ENCODE measurements around the gene EXOSC1.
A peak's percentile ranks its signal among the peaks of the same experiment; 100 is the strongest.
"Not testable (repeated sequence)": the region's sequence is repeated elsewhere in the genome, so short reads cannot be mapped to it uniquely, and the experiment has no call there.

EXOSC1 gene

DNA sequence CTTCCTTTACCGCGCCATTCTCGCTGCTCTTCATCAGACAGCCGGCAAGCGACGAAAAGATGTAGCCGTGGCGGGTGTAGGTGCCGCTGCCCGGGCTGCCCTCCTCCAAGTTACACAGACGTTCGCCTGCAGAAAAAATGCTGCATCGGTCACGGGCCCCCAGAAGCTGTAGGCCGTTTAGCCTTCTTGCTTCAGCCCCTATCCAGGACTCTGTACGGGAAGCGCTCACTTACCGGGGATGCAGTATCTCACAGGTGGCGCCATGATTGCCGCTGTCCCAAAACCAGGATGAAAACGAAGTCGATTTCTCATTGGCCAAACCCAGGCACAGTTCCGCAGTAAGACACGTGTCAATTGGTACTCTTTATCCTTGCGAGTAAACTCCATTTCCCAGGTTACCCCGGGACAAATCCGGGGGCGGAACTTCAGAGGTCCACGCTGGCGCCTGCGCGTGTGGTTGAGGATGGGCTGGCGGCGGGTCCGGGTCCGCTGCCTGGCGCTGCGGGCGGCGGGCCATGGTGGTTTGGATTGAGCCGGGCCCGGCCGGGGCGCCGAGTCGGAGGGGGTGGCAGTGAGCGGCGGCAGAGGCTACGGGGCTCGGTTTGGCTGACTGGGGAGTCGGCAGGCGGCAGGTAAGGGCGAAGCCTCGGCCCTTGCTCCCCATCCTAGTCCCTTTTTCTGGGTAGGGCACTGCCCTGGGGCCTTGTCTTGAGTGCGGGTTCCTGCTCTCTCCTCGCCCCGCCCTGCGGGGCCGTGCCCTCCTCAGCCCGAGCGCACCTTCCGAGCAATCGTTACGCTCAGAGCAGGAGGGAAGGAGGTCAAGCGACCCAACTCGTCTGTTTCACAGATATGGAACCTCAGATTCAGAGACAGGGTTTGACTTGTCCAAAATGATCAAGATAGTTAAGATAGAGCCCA, at the start of gene EXOSC1, which contains the start of gene ZDHHC16:
Gene EXOSC1, minus strand, starts transcription at position 285 of the 918 bp plus-strand sequence. Its CDS starts 21 bp downstream, at position 264.
Gene ZDHHC16, plus strand, starts transcription at position 454 of the 918 bp plus-strand sequence. CDS start 5,501 bp downstream, outside the sequence.
- DNase-seq (ENCODE audit: low spot score) = peak; percentile 98

GRCh38 chr10:97494863-97495506, 49.2 kb upstream of the EXOSC1 start:
- no peak for DNase-seq (ENCODE audit: low spot score)

DNA sequence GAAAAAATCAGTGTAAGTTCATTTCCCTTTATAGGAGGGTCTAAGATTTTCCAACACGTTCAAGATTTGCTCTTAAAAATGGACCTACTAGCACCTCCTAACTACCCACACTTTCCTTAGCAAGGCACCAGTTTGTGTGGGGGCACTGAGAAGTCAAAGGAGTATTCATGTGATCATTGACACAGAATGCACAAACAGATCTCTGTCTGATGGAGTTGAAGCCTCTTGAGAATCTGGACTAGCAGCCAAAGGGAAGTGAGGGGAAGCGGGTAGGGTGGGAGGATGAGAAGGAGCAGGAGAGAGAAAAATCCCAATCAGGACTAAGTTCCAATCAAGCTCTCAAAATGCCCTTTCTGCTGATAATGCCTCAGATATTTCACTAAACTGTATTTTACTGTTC, 48.3 kb upstream of the EXOSC1 start:
- no peak for DNase-seq (ENCODE audit: low spot score)

GRCh38 chr10:97490592-97490991, 44.8 kb upstream of the EXOSC1 start:
- no peak for DNase-seq (ENCODE audit: low spot score)

- DNase-seq (ENCODE audit: low spot score) = no peak
These were observed 40.0 kb upstream of the EXOSC1 start for GRCh38 chr10:97485647-97486281.

GRCh38 chr10:97483921-97484320, 38.1 kb upstream of the EXOSC1 start:
- no peak for DNase-seq (ENCODE audit: low spot score)

- DNase-seq (ENCODE audit: low spot score) = no peak
These were observed 37.7 kb upstream of the EXOSC1 start for GRCh38 chr10:97483506-97483905.

DNA sequence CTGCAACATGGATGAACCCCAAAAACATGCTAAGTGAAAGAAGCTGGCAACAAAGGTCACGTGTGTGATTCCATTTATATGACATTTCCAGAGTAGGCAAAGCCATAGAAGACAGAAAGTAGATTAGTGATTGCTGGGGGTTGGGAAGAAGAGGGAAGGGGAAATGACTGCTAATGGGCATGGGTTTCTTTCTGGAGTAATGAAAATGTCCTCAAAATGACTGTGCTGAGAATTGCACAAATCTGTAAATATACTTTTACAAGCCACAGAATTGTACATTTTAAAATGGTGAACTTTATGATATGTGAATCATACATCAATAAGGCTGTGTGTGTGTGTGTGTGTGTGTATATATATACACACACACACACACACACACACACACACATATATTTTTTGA, 36.6 kb upstream of the EXOSC1 start:
- DNase-seq (ENCODE audit: low spot score) = no peak

- DNase-seq (ENCODE audit: low spot score) = no peak
These were observed 35.3 kb upstream of the EXOSC1 start for GRCh38 chr10:97481071-97481470.

- DNase-seq (ENCODE audit: low spot score) = no peak
These were observed 34.1 kb upstream of the EXOSC1 start for GRCh38 chr10:97479939-97480338.

GRCh38 chr10:97479410-97479809, 33.6 kb upstream of the EXOSC1 start:
- DNase-seq (ENCODE audit: low spot score) = not testable (repeated sequence)

GRCh38 chr10:97475936-97476594, 30.3 kb upstream of the EXOSC1 start:
- peak; percentile 82 for DNase-seq (ENCODE audit: low spot score)

DNA sequence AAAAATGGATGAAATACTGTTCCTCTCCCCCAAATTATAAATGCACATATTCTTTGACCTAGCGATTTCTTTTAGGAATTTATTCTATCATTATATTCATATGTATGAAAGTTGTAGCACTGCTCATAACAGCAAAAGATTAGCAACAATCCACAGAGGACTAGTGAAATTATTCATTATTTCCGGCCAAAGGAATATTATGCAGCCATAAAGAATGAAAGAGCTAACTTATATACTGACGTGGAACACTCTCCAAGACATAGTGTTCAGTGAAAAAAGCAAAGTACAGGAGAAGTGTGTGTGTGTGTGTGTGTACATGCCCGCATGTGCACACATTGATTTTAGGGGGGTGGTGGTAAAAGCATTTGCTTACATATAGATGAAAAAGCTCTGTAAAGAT, 29.1 kb upstream of the EXOSC1 start:
- DNase-seq (ENCODE audit: low spot score) = no peak

DNA sequence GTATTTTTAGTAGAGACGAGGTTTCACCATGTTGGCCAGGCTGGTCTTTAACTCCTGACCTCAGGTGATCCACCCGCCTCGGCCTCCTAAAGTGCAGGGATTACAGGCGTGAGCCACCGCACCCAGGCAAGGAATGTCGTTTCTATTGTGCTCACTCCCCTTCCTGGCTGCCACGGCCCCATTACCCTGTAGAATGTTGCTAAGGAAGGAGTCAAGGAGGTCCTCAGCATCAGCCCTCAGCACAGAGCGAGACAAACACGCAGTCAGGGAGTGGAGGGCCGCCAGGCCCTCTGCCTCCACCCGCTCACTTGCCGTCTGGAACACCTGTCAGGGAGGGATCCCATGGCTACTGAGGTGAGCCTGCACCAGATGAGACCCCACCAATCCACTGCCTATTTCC, 23.0 kb upstream of the EXOSC1 start:
- not testable (repeated sequence) for DNase-seq (ENCODE audit: low spot score)

- DNase-seq (ENCODE audit: low spot score) = no peak
These were observed 22.4 kb upstream of the EXOSC1 start for GRCh38 chr10:97468162-97468561.

GRCh38 chr10:97466755-97467154, 20.9 kb upstream of the EXOSC1 start:
- peak; percentile 31 for DNase-seq (ENCODE audit: low spot score)

DNA sequence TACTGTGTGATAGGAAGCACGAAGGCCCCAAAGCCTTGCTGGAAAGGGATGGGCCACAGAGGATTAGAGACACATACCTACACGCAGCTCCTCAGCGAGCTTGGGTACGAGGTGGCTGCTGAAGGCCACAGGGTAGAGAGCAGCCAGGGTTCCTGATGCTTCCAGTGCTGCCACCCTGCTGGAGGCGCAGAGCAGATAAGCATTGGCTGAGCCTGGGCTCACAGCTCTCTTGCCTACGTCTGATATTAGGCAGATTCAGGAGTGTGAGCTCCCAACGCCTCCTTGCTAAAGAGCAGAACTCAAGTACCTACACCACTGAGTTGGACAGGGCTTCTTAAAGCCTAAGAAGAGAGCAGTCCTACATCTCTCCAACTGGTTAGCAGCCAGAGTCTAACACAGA, 20.2 kb upstream of the EXOSC1 start:
- no peak for DNase-seq (ENCODE audit: low spot score)

DNA sequence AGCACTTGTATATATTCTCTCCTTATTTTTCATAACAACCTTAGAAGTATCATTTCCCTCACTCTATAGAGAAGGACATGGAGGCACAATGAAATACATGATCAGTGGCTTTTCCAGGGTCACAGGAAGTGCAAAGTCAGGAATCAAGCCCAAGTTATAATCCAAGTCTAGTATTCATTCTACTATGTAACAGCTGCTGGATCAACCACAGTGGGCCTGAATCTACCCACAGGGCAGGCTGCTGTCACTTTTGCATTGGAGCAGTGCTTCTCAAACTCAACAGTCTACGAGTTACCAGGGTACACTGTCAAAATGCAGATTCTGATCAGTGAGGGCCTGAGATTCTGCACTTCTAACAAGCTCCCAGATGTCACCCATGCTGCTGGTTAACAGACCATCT, 18.4 kb upstream of the EXOSC1 start:
- DNase-seq (ENCODE audit: low spot score) = no peak

DNA sequence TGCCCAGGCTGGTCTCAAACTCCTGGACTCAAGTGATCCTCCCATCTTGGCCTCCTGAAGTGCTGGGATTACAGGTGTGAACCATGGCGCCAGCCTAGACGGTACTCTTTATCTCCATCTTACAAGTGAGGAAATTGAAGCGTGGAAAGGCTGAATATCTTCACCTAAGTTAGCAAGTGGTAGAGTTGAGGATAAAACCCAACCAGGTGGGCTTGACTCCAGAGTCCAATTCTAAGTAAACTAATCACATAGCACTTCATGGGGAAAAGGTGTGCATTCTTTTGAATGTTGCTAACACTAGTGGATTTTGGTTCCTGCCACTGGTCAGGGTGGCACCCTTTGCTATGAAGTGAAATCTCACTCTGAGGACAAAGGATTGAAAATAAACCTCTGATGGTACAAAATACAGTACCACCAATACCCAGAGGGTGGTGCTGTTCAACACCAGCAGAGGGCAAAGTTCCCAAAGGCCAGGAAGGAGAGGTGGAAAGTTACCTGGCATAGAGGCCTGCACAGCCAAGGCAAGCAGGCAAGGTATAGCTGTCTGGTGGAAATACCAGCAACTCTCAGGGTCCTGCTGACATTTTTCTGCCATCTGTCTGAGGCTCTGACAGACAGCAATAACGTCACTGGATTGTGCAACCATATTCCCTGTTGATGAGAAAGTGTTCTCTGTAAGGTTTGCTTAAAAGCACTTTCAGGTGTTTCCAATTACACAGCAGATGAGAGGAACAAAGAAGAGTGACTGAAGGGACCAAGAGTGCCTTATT, 17.7 kb upstream of the EXOSC1 start:
- peak; percentile 59 for DNase-seq (ENCODE audit: low spot score)

- no peak for DNase-seq (ENCODE audit: low spot score)
These were observed 16.5 kb upstream of the EXOSC1 start for GRCh38 chr10:97462309-97462708.

- DNase-seq (ENCODE audit: low spot score) = no peak
These were observed 14.1 kb upstream of the EXOSC1 start for GRCh38 chr10:97459933-97460332.

Data from GM03348 (cell line).